HG02840 (cell line): ENCODE results near the gene PARP14.
A peak's percentile ranks its signal among the peaks of the same experiment; 100 is the strongest.
"Not testable (repeated sequence)": the region's sequence is repeated elsewhere in the genome, so short reads cannot be mapped to it uniquely, and the experiment has no call there.

Experiments
- ATAC-seq: cut with Tn5 transposase; IDR thresholded peaks from one replicate; pipeline ENCODE4 v1.9.1; 2021; ENCODE audit warnings: mild to moderate bottlenecking, moderate library complexity, moderate number of reproducible peaks; ENCODE audit not compliant: unreplicated experiment, low FRiP score

Gene PARP14

GRCh38 chr3:122674339-122674738, 6.3 kb upstream of the PARP14 start:
- no peak for ATAC-seq

- no peak for ATAC-seq
Measured at GRCh38 chr3:122676759-122677158, 3.9 kb upstream of the PARP14 start.

- ATAC-seq: no peak
Measured at GRCh38 chr3:122677216-122677615, 3.4 kb upstream of the PARP14 start.

- ATAC-seq: no peak
Measured at GRCh38 chr3:122678506-122678905, 2.1 kb upstream of the PARP14 start.

DNA sequence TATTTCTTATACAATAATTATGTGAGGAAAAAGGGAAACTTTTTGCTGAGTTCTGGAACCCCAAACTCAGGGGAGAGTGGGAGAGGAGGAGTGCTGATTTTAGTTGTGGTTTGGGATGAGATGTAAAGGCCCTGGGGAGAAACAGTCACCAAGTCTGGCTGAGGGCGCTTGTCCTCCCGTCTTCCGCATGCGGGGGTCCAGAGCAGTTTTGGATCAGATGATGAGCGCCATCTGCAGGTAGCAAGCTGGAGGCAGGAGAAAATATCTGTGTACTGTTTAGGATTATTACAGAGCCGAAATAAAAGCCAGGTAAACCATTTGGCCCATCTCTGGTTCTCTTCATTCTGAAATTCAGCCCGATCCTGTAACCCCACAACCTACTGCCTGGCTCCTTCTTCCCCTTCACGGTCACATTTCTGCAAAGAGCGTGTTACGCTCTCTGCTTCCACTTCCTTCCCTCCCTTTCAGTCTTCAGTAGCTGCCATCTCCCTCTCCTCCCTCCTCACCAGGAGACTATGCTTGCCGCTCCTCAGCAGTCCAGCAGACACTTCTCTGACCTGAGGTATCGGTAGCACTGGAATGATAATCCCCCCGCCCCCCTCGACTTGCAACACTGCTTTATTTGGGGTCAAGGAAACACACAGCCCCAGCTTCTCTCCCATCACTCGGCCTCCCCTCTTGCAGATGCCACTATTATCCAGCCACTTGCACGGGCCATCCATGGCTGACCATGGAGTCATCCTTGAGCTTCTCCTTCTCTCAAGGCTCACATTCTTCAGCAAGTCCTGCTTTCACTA, 1.4 kb upstream of the PARP14 start:
- ATAC-seq: no peak

DNA sequence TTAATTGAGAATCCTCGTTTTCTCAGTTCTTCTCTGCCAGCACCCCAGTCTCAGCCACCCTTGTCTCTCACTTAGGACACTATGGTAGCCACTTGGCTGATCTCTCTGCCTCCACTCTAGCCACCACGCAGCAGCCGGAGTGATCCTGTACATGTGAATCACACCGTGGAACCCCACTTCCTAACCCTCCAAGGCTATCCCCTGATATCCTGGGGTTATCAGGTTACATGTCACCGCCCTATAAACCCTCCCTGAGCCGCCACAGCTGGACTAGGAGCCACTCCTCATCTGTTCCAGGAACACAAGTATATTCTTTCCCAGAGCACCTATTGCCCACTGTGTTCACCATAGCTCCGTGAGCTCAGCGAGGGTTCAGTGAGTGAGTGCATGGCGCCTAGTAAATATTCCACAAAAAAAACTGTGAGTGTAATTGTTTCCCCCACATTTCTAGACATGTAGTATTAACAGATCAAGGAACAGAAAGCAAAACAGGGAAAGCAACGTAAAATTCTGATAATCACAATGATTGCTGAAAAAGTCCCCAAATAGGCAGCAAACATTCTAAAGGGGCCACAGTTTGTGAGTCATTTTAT, 661 bp upstream of the PARP14 start:
- ATAC-seq: no peak

DNA sequence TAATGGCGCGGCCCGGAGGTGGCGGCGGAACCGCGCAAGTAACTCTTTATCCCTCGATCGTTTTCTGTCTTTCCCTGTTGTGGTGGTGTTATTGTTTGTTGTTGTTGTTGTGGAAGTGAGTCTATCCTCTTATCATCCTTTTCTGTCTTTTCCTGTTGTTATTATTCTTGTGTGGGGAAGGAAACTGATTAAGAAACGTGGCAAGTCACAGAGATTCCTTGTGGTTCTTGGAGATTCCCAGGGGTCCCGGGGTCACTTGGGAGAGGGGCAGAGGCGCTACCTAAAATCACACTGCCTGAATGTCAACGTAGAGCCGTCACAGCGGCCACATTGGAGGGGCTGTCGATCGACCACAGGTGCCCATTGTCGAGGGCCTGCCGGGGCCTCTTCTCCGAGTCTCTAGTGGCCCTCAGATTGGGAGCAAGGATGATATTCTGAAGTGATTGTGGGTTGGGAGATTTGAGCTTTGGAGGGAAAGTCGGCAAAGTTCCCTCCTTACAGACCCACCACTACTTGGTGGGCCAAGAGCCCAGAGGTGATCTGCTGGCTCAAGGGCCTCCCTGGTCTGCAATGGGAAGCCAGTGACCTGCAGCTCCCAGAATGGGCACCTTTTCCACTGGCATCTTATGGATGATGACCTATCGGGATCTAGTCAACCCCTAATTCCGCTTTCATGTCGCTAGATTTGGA, 790 bp downstream of the PARP14 start:
- ATAC-seq: no peak

DNA sequence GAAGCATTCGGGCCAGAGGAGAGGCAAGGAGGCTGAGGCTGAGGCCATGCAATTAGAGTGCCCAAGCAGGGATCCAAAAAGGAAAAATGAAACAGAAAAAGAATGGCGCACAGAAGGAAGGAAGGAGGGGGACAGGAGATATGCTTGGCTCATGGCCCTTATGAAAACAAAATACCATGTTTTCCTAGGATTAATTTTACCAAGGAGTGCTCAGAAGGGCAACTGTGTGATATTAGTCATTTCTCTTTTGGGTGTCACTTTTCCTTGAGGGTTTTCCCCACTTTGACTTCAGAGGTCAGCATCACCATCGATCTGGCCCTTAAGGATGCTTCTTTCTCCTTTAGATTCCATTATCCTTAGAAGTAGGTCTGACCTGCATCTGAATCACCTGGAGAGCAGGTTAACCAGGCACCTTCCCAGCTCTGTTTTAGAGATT, 1.4 kb downstream of the PARP14 start:
- no peak for ATAC-seq

DNA sequence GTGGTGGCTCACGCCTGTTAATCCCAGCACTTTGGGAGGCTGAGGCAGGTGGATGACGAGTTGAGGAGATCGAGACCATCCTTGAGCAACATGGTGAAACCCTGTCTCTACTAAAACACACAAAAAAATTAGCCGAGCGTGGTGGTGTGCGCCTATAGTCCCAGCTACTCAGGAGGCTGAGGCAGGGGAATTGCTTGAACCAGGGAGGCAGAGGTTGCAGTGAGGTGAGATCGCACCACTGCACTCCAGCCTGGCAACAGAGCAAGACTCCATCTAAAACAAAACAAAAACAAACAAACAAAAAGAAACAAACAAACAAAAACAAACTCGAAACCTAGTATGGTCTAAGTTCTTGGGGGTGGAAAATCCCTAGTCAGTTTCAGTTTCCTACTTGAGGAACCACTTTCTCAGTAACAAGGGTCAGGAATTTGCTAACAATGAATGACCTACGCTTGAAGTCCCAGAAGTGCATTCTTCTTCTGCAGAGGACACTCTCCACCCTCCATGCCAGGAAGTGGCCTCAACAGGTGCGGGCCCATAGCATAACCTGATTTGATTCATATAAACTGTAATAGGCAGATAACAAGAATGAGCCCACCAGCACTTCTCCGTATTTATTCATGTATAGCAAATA, 2.3 kb downstream of the PARP14 start:
- not testable (repeated sequence) for ATAC-seq

GRCh38 chr3:122687298-122687697, 6.7 kb downstream of the PARP14 start:
- ATAC-seq: no peak

DNA sequence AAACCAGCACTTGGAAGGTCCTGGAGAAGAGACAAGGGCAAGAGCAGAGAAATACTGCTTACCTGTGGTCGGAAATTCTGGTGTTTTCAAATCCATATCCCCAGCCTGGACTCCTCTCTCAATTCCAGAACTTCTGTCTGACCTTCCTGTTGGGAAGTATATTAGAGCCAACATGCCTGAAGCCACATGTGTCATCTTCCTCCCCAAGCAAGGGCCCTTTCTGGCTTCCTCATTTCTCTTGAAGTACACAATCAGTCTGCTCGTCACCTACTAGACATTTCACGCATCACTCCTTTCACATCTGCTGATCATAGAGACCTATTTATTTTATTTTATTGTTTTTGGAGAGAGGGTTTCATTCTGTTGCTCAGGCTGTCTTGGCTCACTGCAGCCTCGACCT, 8.4 kb downstream of the PARP14 start:
- no peak for ATAC-seq

GRCh38 chr3:122689587-122689986, 8.9 kb downstream of the PARP14 start:
- no peak for ATAC-seq

GRCh38 chr3:122690096-122690495, 9.5 kb downstream of the PARP14 start:
- no peak for ATAC-seq

GRCh38 chr3:122691195-122691594, 10.6 kb downstream of the PARP14 start:
- ATAC-seq: no peak

DNA sequence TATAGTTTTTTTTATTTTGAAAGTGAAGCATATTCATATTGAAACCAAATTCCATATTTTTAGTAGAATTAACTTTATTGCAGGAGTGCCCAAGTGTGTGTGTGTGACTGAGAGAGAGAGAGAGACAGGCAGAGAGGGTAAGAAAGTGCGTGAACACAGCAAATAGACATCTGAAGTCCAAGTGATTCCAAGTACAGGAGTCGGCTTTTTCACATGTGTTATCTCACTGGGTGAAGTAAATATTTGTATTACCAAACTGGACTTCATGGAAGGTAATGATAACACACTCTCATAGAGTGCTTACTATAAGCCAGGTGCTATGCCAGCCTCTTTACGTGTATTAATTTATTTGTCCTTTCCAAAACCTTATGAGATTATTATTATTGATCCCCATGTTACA, 12.0 kb downstream of the PARP14 start:
- no peak for ATAC-seq

- ATAC-seq: no peak
Measured at GRCh38 chr3:122694966-122695365, 14.3 kb downstream of the PARP14 start.

DNA sequence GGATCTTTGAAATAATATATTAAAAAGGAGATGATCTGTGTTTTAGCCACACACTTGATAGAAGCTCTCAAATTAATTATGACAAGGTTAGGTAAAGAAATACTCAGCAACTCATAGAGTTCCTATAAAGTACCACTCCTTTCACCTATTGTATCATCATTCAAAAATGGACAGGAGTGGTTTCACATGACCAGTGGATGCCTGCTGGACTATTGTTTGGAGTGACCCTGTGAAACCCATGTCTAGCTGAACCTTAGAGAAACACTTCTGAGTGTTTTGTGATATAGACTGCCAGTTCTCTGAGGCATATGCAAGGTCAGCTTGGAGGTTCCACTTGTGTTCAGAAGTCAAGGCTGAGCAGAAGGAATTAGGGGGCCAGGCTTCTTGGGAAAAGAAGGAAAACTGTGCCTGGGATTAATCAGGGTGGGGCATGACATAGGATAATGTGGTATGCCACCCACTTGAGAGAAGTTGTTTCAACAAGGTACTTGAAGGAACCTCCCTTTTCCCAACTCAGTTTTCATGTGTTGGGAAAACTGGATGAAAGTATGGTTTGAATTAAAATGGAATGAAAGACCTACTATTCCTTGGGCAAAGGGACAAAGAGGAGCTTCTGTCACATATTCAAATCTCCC, 15.4 kb downstream of the PARP14 start:
- ATAC-seq: no peak

DNA sequence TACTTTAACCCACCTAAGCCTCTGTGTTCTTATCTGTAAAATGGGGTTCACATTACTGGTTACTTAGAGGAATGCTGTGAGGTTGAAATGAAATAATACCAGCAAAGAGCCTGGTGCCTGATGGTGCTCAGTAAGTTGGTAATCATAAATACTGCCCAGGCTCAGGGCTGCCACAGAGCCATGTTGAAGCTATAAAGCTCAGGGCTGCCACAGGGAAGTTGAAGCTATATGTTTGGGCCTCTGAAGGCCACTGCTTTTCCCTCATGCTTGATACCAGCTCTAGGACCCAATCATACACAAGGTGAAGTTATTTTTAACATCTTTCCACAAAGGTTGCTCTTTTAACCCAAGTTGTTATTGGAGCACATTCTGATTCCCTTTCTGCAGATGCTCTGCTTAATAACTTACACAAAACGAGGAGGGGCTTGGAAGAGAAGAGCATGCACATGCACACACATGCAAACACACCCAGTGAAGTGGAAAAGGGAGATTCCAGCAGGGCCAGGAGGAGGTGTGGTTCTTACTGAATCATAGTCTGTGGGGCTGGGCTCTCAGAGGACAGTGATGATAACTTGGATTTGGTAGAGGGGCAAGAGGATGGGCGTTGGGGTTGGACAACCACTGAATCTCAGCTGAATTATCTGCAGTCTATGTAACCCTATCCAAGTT, 17.4 kb downstream of the PARP14 start:
- peak; percentile 84 for ATAC-seq

- ATAC-seq: no peak
Measured at GRCh38 chr3:122700193-122700592, 19.6 kb downstream of the PARP14 start.

GRCh38 chr3:122705379-122705778, 24.7 kb downstream of the PARP14 start:
- no peak for ATAC-seq
